ENCODE results near the gene PNLIPRP3. TPM values are rescaled to one million over a fixed set of nuclear protein-coding genes. Genes with fewer than 3 reads are reported as not detected.

Gene PNLIPRP3
- polyA plus RNA-seq, 1 of the 3 experiments (the other 2 are of a cell fraction), result not detected

- no peaks in the 10 kb centered on the region for H3F3A ChIP-seq (replicated peaks; ENCODE audit: insufficient read depth)
- 63% methylated on average over 1 of the region's 1 CpG for WGBS (ENCODE audit: low lambda C conversion rate)
- TF ChIP-seq GABPA (IDR thresholded peaks at IDR 0.05; ENCODE audit: low read depth), result no peak
- TF ChIP-seq, protein P1, sequence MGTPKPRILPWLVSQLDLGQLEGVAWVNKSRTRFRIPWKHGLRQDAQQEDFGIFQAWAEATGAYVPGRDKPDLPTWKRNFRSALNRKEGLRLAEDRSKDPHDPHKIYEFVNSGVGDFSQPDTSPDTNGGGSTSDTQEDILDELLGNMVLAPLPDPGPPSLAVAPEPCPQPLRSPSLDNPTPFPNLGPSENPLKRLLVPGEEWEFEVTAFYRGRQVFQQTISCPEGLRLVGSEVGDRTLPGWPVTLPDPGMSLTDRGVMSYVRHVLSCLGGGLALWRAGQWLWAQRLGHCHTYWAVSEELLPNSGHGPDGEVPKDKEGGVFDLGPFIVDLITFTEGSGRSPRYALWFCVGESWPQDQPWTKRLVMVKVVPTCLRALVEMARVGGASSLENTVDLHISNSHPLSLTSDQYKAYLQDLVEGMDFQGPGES (IDR thresholded peaks at IDR 0.05; ENCODE audit: low read depth, low read length), result no peak
- H3K4me3 ChIP-seq (ENCODE audit: low read depth in 2 of 2, low read length in 1 of 2), result no peak overlapping the region
- H2AFZ ChIP-seq (ENCODE audit: low read depth), result no peak overlapping the region
- H3K27ac ChIP-seq (ENCODE audit: low read depth in 2 of 2, low read length in 1 of 2), result no peak overlapping the region
- no peaks in the 10 kb centered on the region for H3K27me3 ChIP-seq (ENCODE audit: insufficient read depth)
- ChIA-PET CTCF (no interaction called here), POLR2A (no interaction called here)
- no peak overlapping the region for H3K4me2 ChIP-seq
- no peak overlapping the region for H3K9ac ChIP-seq
- H4K20me1 ChIP-seq (ENCODE audit: insufficient read depth), result no peaks in the 10 kb centered on the region
- no peaks in the 10 kb centered on the region for H3K36me3 ChIP-seq (replicated peaks in 1 of 2; ENCODE audit: control insufficient read depth in 1 of 2, insufficient read depth in 2 of 2, low read length in 1 of 2)
- H3K9me2 ChIP-seq, result no peaks in the 10 kb centered on the region
- H3K9me3 ChIP-seq, result no peaks in the 10 kb centered on the region
- no peaks in the 10 kb centered on the region for H3K79me2 ChIP-seq (ENCODE audit: insufficient read depth)
- no peaks in the 10 kb centered on the region for H3K4me1 ChIP-seq (ENCODE audit: control insufficient read depth in 1 of 2, insufficient read depth in 2 of 2, low read depth in 1 of 2, low read length in 1 of 2)
- no peak for DNase-seq
Measured at GRCh38 chr10:116418389-116418788, 9.3 kb upstream of the PNLIPRP3 start.

DNA sequence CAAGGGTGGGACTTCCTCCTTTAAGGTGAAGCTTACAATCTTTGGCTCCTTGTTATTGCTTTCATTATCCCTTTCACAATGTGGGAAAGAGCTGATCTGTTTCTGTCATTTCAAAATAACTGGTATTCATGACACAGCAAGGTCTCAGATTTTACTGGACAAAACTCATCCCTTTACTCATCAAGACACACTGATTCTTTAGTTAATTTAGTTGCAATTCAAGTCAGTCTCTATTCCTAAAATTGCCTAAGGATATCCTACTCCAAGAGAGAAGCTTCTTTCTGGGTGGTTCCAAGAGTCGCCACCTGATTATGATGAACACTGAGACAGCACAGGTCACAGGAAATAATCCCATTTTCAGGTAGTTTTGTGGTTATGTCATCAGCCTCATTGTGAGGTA, 5.8 kb upstream of the PNLIPRP3 start:
- Histone ChIP-seq H3K9me2 (no peaks in the 10 kb centered on the region), H3F3A (replicated peaks; ENCODE audit: insufficient read depth) (no peaks in the 10 kb centered on the region), H3K27me3 (ENCODE audit: insufficient read depth) (no peaks in the 10 kb centered on the region), H3K36me3 (replicated peaks in 1 of 2; ENCODE audit: control insufficient read depth in 1 of 2, insufficient read depth in 2 of 2, low read length in 1 of 2) (no peaks in the 10 kb centered on the region), H2AFZ (ENCODE audit: low read depth) (no peak overlapping the region), H3K4me1 (ENCODE audit: control insufficient read depth in 1 of 2, insufficient read depth in 2 of 2, low read depth in 1 of 2, low read length in 1 of 2) (no peaks in the 10 kb centered on the region), H3K79me2 (ENCODE audit: insufficient read depth) (no peaks in the 10 kb centered on the region), H3K4me3 (ENCODE audit: low read depth in 2 of 2, low read length in 1 of 2) (no peak overlapping the region), H3K27ac (ENCODE audit: low read depth in 2 of 2, low read length in 1 of 2) (no peak overlapping the region), H3K9me3 (no peaks in the 10 kb centered on the region), H3K9ac (no peak overlapping the region), H3K4me2 (no peak overlapping the region), H4K20me1 (ENCODE audit: insufficient read depth) (no peaks in the 10 kb centered on the region)
- 30% methylated on average over 1 of the region's 1 CpG for WGBS (ENCODE audit: low lambda C conversion rate)
- no peak for DNase-seq
- ChIA-PET POLR2A (no interaction called here), CTCF (interaction anchor here (0.8 to 1.1 kb wide), 3 partner anchors 22 to 695 kb away, joined by 3 read pairs; no protein-coding TSS in a partner anchor)
- TF ChIP-seq SIN3A (IDR thresholded peaks at IDR 0.05; ENCODE audit: borderline replicate concordance, low read depth, low read length), result no peak

DNA sequence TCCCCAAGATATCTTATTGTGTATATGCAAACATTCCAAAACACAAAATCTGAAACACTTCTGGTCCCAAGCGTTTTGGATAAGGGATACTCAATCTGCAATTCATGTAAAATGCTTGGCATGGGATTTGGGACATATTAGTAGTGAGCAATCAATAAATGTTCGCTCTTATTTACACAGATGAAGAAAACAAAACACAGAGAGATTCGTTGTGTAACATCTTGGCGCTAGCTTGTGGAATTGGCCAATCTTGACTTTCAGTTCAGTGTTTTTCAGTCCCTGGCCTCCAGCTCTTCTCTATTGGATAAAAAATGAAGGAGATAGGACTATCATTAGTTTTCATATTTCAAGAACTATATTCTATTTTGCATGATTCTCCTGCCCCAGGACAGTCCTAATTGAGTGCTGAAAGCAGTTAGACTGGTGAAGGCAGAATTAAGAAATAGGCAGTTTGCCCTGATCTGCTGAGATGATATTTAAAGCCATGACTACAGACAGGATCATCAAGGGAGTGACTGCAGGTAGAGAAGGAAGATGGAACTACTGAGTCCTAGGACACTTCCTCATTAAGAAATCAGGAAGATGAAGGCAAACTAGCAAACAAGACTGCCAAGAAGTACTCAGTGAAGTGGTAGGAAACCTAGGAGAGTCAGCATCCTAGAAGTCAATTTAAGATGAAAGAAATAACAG, 1.8 kb downstream of the PNLIPRP3 start:
- POLR2A ChIA-PET, result no interaction called here

More for the DNA sequence above, 1.8 kb downstream of the PNLIPRP3 start:
- no peak overlapping the region for H3K27ac ChIP-seq (ENCODE audit: low read depth in 2 of 2, low read length in 1 of 2)
- no peaks in the 10 kb centered on the region for H3K36me3 ChIP-seq (replicated peaks in 1 of 2; ENCODE audit: control insufficient read depth in 1 of 2, insufficient read depth in 2 of 2, low read length in 1 of 2)
- no peaks in the 10 kb centered on the region for H3K4me1 ChIP-seq (ENCODE audit: control insufficient read depth in 1 of 2, insufficient read depth in 2 of 2, low read depth in 1 of 2, low read length in 1 of 2)
- no peak overlapping the region for H3K4me2 ChIP-seq
- no peak for DNase-seq
- H3K79me2 ChIP-seq (ENCODE audit: insufficient read depth), result no peaks in the 10 kb centered on the region
- H3F3A ChIP-seq (replicated peaks; ENCODE audit: insufficient read depth), result no peaks in the 10 kb centered on the region
- no peaks in the 10 kb centered on the region for H3K9me3 ChIP-seq
- no peak overlapping the region for H3K4me3 ChIP-seq (ENCODE audit: low read depth in 2 of 2, low read length in 1 of 2)
- H3K27me3 ChIP-seq (ENCODE audit: insufficient read depth), result no peaks in the 10 kb centered on the region
- H3K9ac ChIP-seq, result no peak overlapping the region
- no peaks in the 10 kb centered on the region for H3K9me2 ChIP-seq
- H2AFZ ChIP-seq (ENCODE audit: low read depth), result no peak overlapping the region
- no peaks in the 10 kb centered on the region for H4K20me1 ChIP-seq (ENCODE audit: insufficient read depth)
- TF ChIP-seq EZH2phosphoT487 (IDR thresholded peaks at IDR 0.05; ENCODE audit: borderline replicate concordance, low read depth), result no peak
- no peak for TF ChIP-seq MEF2A (IDR thresholded peaks at IDR 0.05; ENCODE audit: borderline replicate concordance, low read depth)
- no peak for TF ChIP-seq EP300 (IDR thresholded peaks at IDR 0.05; ENCODE audit: borderline replicate concordance in 1 of 2, low read depth in 1 of 2, low read length in 1 of 2)
- no peak for TF ChIP-seq ELF1 (IDR thresholded peaks at IDR 0.05)
- no peak for TF ChIP-seq FOXJ3 (CRISPR knock-in tag; IDR thresholded peaks at IDR 0.05)
- TF ChIP-seq JUND (IDR thresholded peaks at IDR 0.05), result no peak
- TF ChIP-seq PBX3 (IDR thresholded peaks at IDR 0.05), result no peak
- WGBS (ENCODE audit: low lambda C conversion rate), result 22% methylated on average over 4 of the region's 4 CpGs
- CTCF ChIA-PET, result interaction anchor here (1.7 kb wide), 1 partner anchor 14 kb away, joined by 11 read pairs; no protein-coding TSS in a partner anchor
